ENCODE results near the gene NIF3L1. TPM values are rescaled to one million over a fixed set of nuclear protein-coding genes. Genes with fewer than 3 reads are reported as not detected.
A peak's percentile ranks its signal among the peaks of the same experiment; 100 is the strongest.

The NIF3L1 gene
- total and polyA plus RNA-seq, 10 of the 15 experiments (the other 5 are each of a cell fraction or from before 2014, with no cell fraction given), result 27.6 to 95.9 (median 53.8) TPM

GRCh38 chr2:200888704-200889625 lies at the start of gene NIF3L1, which contains the start of gene PPIL3 (continued):
- TF ChIP-seq CUX1 (IDR thresholded peaks at IDR 0.05; ENCODE audit: insufficient replicate concordance, low read depth, low read length) (no peak), TAF1 (IDR thresholded peaks at IDR 0.05; ENCODE audit: borderline replicate concordance, low read depth, low read length) (peak; percentile 66; the same call in 1 of the 2 replicates), DPF2 (IDR thresholded peaks at IDR 0.05) (no peak; the same call in 1 of the 2 replicates), SKIL (IDR thresholded peaks at IDR 0.05; ENCODE audit: low read depth, poor library complexity, severe bottlenecking) (peak; percentile 83), ZNF384 (IDR thresholded peaks at IDR 0.05; ENCODE audit: borderline replicate concordance, low read depth, low read length) (peak; percentile 48; the same call in 1 of the 2 replicates), ZBED1 (IDR thresholded peaks at IDR 0.05; ENCODE audit: borderline replicate concordance) (peak; percentile 80; the same call in 1 of the 2 replicates), NBN (IDR thresholded peaks at IDR 0.05) (peak; percentile 98), SMC3 (IDR thresholded peaks at IDR 0.05; ENCODE audit: borderline replicate concordance, low read length) (peak; percentile 17; the same call in 1 of the 2 replicates), SPI1 (IDR thresholded peaks at IDR 0.05; ENCODE audit: borderline replicate concordance, insufficient read depth, low read depth, low read length) (peak; percentile 48; the same call in 1 of the 2 replicates), GABPA (IDR thresholded peaks at IDR 0.05; ENCODE audit: low read depth) (peak; percentile 99), SRF (IDR thresholded peaks at IDR 0.05; ENCODE audit: low read depth in 2 of 2, low read length in 2 of 2) (peak in 1 of 2 experiments; percentile 68; a peak in 2 of 4 replicates), CREB1 (IDR thresholded peaks at IDR 0.05; ENCODE audit: low read depth) (peak; percentile 94), SIX5 (IDR thresholded peaks at IDR 0.05; ENCODE audit: low read depth, low read length, severe bottlenecking) (peak; percentile 59), HDAC6 (IDR thresholded peaks at IDR 0.05; ENCODE audit: unreplicated experiment) (no peak)
- TF ChIP-seq, protein P1, sequence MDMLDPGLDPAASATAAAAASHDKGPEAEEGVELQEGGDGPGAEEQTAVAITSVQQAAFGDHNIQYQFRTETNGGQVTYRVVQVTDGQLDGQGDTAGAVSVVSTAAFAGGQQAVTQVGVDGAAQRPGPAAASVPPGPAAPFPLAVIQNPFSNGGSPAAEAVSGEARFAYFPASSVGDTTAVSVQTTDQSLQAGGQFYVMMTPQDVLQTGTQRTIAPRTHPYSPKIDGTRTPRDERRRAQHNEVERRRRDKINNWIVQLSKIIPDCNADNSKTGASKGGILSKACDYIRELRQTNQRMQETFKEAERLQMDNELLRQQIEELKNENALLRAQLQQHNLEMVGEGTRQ (IDR thresholded peaks at IDR 0.05; ENCODE audit: borderline replicate concordance, low read depth, low read length), result no peak
- TF ChIP-seq, protein P2, sequence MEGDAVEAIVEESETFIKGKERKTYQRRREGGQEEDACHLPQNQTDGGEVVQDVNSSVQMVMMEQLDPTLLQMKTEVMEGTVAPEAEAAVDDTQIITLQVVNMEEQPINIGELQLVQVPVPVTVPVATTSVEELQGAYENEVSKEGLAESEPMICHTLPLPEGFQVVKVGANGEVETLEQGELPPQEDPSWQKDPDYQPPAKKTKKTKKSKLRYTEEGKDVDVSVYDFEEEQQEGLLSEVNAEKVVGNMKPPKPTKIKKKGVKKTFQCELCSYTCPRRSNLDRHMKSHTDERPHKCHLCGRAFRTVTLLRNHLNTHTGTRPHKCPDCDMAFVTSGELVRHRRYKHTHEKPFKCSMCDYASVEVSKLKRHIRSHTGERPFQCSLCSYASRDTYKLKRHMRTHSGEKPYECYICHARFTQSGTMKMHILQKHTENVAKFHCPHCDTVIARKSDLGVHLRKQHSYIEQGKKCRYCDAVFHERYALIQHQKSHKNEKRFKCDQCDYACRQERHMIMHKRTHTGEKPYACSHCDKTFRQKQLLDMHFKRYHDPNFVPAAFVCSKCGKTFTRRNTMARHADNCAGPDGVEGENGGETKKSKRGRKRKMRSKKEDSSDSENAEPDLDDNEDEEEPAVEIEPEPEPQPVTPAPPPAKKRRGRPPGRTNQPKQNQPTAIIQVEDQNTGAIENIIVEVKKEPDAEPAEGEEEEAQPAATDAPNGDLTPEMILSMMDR (IDR thresholded peaks at IDR 0.05 in 2 of 3, conservative IDR thresholded peaks at IDR 0.05 in 1 of 3; ENCODE audit: control insufficient read depth in 2 of 3, extremely low read depth in 1 of 3, insufficient read depth in 1 of 3, low read depth in 3 of 3, low read length in 3 of 3), result no peak
